Epithelial cell of esophagus (primary cell): ENCODE results near the gene USP48.

Experiments
- DNase-seq: peaks from one replicate; pipeline ENCODE4 v3.0.0; 2010; ENCODE audit warnings: low read depth
- H3K4me3 ChIP-seq: 2 replicates; pipeline ENCODE4 v1.5.1; 2011; ENCODE audit warnings: mild to moderate bottlenecking, low read length, control low read depth
- CTCF ChIP-seq: IDR thresholded peaks from 2 replicates; pipeline ENCODE4 v1.5.1; 2011; ENCODE audit warnings: low read depth, mild to moderate bottlenecking, low read length, control low read depth, inconsistent platforms; ENCODE audit not compliant: insufficient read depth; ENCODE audit errors: missing control alignments

USP48 gene

DNA sequence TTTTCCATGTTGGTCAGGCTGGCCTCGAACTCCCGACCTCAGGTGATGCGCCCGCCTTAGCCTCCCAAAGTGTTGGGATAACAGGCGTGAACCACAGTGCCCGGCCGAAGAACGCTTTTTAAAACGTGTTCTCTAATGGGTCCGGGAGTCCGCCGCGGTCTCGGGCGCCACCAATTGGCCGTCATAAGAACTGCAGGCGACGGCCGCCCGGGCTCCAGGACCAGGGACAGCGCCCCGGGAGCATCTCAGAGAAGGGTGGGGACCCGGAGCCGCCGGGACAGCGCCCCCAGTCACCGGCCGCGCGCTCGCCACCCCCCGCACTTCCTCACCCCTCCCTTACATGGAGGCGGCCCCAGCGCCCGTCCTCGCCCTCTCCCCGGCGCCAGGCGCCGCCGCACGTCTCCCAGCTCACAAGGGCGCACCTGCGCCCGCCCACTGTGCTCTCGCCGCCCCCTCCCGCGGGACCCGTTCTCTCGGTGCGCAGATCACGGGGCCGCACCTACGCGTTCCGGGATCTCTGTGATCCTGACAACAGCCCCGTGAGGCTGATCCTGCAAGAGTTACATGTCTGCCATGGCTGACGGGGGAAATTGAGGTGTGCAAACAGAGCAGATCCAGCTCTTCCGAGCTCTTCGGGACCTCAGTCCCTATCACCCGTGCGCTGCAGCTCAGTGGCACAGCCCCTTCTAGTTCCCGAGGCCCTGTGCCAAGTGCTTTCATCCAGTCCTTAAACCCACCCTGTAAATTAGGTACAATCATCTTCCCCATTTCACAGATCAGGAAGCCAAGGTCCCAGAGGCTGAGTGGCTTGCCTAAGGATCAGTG lies 123.6 kb downstream of the USP48 start:
- TF ChIP-seq CTCF: peak; percentile 81
- no peak overlapping the region for H3K4me3 ChIP-seq
- peak; percentile 60 for DNase-seq

- no peak overlapping the region for H3K4me3 ChIP-seq
Observed at GRCh38 chr1:21657456-21658190, 125.3 kb downstream of the USP48 start.

DNA sequence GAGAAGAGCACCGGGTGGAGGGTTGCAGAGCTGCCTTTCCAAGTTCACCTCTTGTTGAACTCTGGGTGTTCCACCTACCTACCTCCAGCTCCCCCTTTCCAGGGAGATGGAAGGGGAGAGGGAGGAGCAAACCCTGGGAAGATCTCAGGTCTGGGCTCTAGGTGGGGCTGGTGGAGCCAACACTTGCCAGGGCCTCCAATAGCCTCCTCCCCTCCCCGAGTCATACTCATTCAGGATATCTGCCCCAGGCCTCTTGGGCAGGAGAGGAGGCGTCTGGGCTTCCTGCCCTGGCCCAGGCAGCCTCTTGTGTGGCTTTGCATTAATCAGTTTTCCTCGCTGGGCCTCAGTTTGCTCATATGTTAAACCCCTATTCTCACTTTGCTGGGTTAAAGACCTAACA lies 127.2 kb downstream of the USP48 start:
- peak; percentile 79 for DNase-seq

More at GRCh38 chr1:21657456-21658190, 125.3 kb downstream of the USP48 start:
- no peak for TF ChIP-seq CTCF
- DNase-seq: no peak

GRCh38 chr1:21655259-21655658 lies 127.7 kb downstream of the USP48 start:
- TF ChIP-seq CTCF: no peak
- no peak overlapping the region for H3K4me3 ChIP-seq
- no peak for DNase-seq

More for the DNA sequence above, 127.2 kb downstream of the USP48 start:
- H3K4me3 ChIP-seq: no peak overlapping the region
- TF ChIP-seq CTCF: peak; percentile 35

- H3K4me3 ChIP-seq: no peak overlapping the region
- no peak for TF ChIP-seq CTCF
- DNase-seq: no peak
Observed at GRCh38 chr1:21654209-21654608, 128.7 kb downstream of the USP48 start.

GRCh38 chr1:21653744-21654100 lies 129.2 kb downstream of the USP48 start:
- no peak overlapping the region for H3K4me3 ChIP-seq
- no peak for TF ChIP-seq CTCF
- DNase-seq: no peak
